Trophoblast cell (in vitro differentiated cells and primary cell): ENCODE data around the gene NOX5.
"Not testable (repeated sequence)": the region's sequence is repeated elsewhere in the genome, so short reads cannot be mapped to it uniquely, and the experiment has no call there.

Experiments used
- DNase-seq, 2 donors: peaks; one replicate each; pipeline ENCODE4 v3.0.0-alpha.2; 2016
- H2AFZ ChIP-seq: 2 replicates; pipeline ENCODE4 v1.6.1; 2013; ENCODE audit warnings: low read length, moderate library complexity, mild to moderate bottlenecking; ENCODE audit not compliant: insufficient read depth, poor library complexity
- H2AK5ac ChIP-seq: 2 replicates; pipeline ENCODE4 v1.6.1; 2013; ENCODE audit warnings: mild to moderate bottlenecking, low read length
- H2BK120ac ChIP-seq: 2 replicates; pipeline ENCODE4 v1.6.1; 2013; ENCODE audit warnings: low read length, mild to moderate bottlenecking, moderate library complexity; ENCODE audit not compliant: insufficient read depth, poor library complexity
- H2BK12ac ChIP-seq: 2 replicates; pipeline ENCODE4 v1.6.1; 2013; ENCODE audit warnings: mild to moderate bottlenecking, low read length, moderate library complexity
- H2BK5ac ChIP-seq: 2 replicates; pipeline ENCODE4 v1.6.1; 2013; ENCODE audit warnings: low read length, low read depth, moderate library complexity, mild to moderate bottlenecking; ENCODE audit not compliant: poor library complexity
- H3K14ac ChIP-seq: 2 replicates; pipeline ENCODE4 v1.6.1; 2013; ENCODE audit warnings: mild to moderate bottlenecking, low read length
- H3K18ac ChIP-seq: 2 replicates; pipeline ENCODE4 v1.6.1; 2013; ENCODE audit warnings: mild to moderate bottlenecking, low read length
- H3K23ac ChIP-seq: 2 replicates; pipeline ENCODE4 v1.6.1; 2013; ENCODE audit warnings: low read length
- H3K27ac ChIP-seq: 2 replicates; pipeline ENCODE4 v1.5.1; 2013; ENCODE audit warnings: low read depth, mild to moderate bottlenecking, inconsistent platforms, low read length, moderate library complexity
- H3K27me3 ChIP-seq: 2 replicates; pipeline ENCODE4 v1.6.1; 2013; ENCODE audit warnings: inconsistent platforms, mild to moderate bottlenecking, low read length, moderate library complexity; ENCODE audit not compliant: insufficient read depth
- H3K36me3 ChIP-seq, 2 experiments: 1 replicate in 1 of 2; 2 replicates in 1 of 2; pipeline ENCODE4 v1.6.1; 2013; ENCODE audit warnings: low read length in 2 of 2, mild to moderate bottlenecking in 2 of 2, moderate library complexity in 1 of 2; ENCODE audit not compliant: insufficient read depth in 2 of 2, control insufficient read depth in 1 of 2
- H3K4ac ChIP-seq: 2 replicates; pipeline ENCODE4 v1.6.1; 2013; ENCODE audit warnings: low read depth, mild to moderate bottlenecking, low read length, moderate library complexity
- H3K4me1 ChIP-seq, 2 experiments: 1 replicate in 1 of 2; 2 replicates in 1 of 2; pipeline ENCODE4 v1.6.1; 2013; ENCODE audit warnings: low read length in 2 of 2, mild to moderate bottlenecking in 2 of 2, moderate library complexity in 1 of 2; ENCODE audit not compliant: insufficient read depth in 2 of 2, control insufficient read depth in 1 of 2
- H3K4me2 ChIP-seq: 2 replicates; pipeline ENCODE4 v1.6.1; 2013; ENCODE audit warnings: inconsistent platforms, mild to moderate bottlenecking, low read length, moderate library complexity
- H3K4me3 ChIP-seq: 2 replicates; pipeline ENCODE4 v1.5.1; 2013; ENCODE audit warnings: mild to moderate bottlenecking, low read depth, low read length, inconsistent platforms
- H3K79me1 ChIP-seq: one replicate; pipeline ENCODE4 v1.6.1; 2013; ENCODE audit warnings: low read length
- H3K79me2 ChIP-seq: 2 replicates; pipeline ENCODE4 v1.6.1; 2013; ENCODE audit warnings: low read length, mild to moderate bottlenecking; ENCODE audit not compliant: control insufficient read depth, insufficient read depth, poor library complexity
- H3K9ac ChIP-seq: 2 replicates; pipeline ENCODE4 v1.6.1; 2013; ENCODE audit warnings: mild to moderate bottlenecking, low read length
- H3K9me3 ChIP-seq: 2 replicates; pipeline ENCODE4 v1.6.1; 2013; ENCODE audit warnings: low read depth, mild to moderate bottlenecking, control low read depth, inconsistent platforms, low read length; ENCODE audit not compliant: insufficient read depth
- H4K12ac ChIP-seq: 2 replicates; pipeline ENCODE4 v1.6.1; 2013; ENCODE audit warnings: low read depth, mild to moderate bottlenecking, low read length, moderate library complexity
- H4K8ac ChIP-seq: 2 replicates; pipeline ENCODE4 v1.6.1; 2013; ENCODE audit warnings: low read depth, mild to moderate bottlenecking, low read length, moderate library complexity
- H4K91ac ChIP-seq: one replicate; pipeline ENCODE4 v1.6.1; 2013; ENCODE audit warnings: low read depth, mild to moderate bottlenecking, low read length, moderate library complexity
- WGBS: extraction: QIAGEN DNeasy Blood & Tissue Kit; methylation state at CpG from one replicate; pipeline ENCODE4 v1.1.7; 2013; ENCODE audit warnings: missing lambda C conversion rate; ENCODE audit not compliant: insufficient read length, insufficient coverage; ENCODE audit errors: extremely low coverage; 5-methylcytosine and 5-hydroxymethylcytosine counted together

Gene NOX5

DNA sequence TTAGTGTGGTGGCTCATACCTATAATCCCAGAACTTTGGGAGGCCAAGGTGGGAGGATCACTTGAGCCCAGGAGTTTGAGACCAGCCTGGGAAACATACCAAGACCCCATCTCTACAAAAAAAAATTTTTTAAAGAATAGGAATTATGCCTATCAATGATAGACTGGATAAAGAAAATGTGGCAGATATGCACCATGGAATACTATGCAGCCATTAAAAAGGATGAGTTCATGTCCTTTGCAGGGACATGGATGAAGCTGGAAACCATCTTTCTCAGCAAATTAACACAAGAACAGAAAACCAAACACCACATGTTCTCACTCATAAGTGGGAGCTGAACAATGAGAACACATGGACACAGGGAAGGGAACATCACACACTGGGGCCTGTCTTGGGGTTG lies 54.8 kb downstream of the NOX5 start:
- H2BK12ac ChIP-seq, result not testable (repeated sequence)

GRCh38 chr15:69069996-69070395 lies 55.5 kb downstream of the NOX5 start:
- no CpG with 5 or more reads among the region's 7 CpGs for WGBS

More for the DNA sequence above, 54.8 kb downstream of the NOX5 start:
- H3K4me2 ChIP-seq, H4K91ac ChIP-seq, H3K9me3 ChIP-seq, H3K27ac ChIP-seq, H3K4ac ChIP-seq, H3K4me1 ChIP-seq, H3K79me2 ChIP-seq, DNase-seq, H4K8ac ChIP-seq, H3K36me3 ChIP-seq, H3K4me3 ChIP-seq, H2AFZ ChIP-seq, H2BK120ac ChIP-seq, H2BK5ac ChIP-seq, H2AK5ac ChIP-seq, H3K18ac ChIP-seq, H4K12ac ChIP-seq, H3K79me1 ChIP-seq, H3K9ac ChIP-seq, H3K23ac ChIP-seq, H3K27me3 ChIP-seq, H3K14ac ChIP-seq: not testable (repeated sequence)

GRCh38 chr15:69070396-69070795 lies 55.9 kb downstream of the NOX5 start:
- H3K79me1 ChIP-seq, result peaks cover 6% of the 10 kb centered on the region
- no peak overlapping the region for H3K27ac ChIP-seq
- no peak overlapping the region for H3K18ac ChIP-seq
- H3K14ac ChIP-seq, result no peak overlapping the region
- no peak overlapping the region for H2AK5ac ChIP-seq
- no peaks in the 10 kb centered on the region for H3K27me3 ChIP-seq
- H3K4me1 ChIP-seq, result peaks cover 0 to 4% of the 10 kb centered on the region in 2 experiments
- no peaks in the 10 kb centered on the region for H3K36me3 ChIP-seq
- no peak overlapping the region for H2BK5ac ChIP-seq
- H4K91ac ChIP-seq, result no peak overlapping the region
- H2BK120ac ChIP-seq, result no peak overlapping the region
- no peak for DNase-seq
- H2AFZ ChIP-seq, result no peak overlapping the region
- H3K4me3 ChIP-seq, result no peak overlapping the region
- H4K12ac ChIP-seq, result no peak overlapping the region
- H3K9ac ChIP-seq, result no peak overlapping the region
- no peak overlapping the region for H4K8ac ChIP-seq
- peaks cover 3% of the 10 kb centered on the region for H3K79me2 ChIP-seq
- H3K4me2 ChIP-seq, result no peak overlapping the region
- no peaks in the 10 kb centered on the region for H3K9me3 ChIP-seq
- H3K4ac ChIP-seq, result no peak overlapping the region
- no peak overlapping the region for H3K23ac ChIP-seq
- no CpG with 5 or more reads among the region's 1 CpG for WGBS
- no peak overlapping the region for H2BK12ac ChIP-seq

More at GRCh38 chr15:69069996-69070395, 55.5 kb downstream of the NOX5 start:
- Histone ChIP-seq H3K9ac (no peak overlapping the region), H2AK5ac (no peak overlapping the region), H3K4me3 (no peak overlapping the region), H2BK5ac (no peak overlapping the region), H3K14ac (no peak overlapping the region), H2BK12ac (no peak overlapping the region), H3K4ac (no peak overlapping the region), H3K79me1 (peaks cover 6% of the 10 kb centered on the region), H3K27me3 (no peaks in the 10 kb centered on the region), H3K36me3 (no peaks in the 10 kb centered on the region), H3K18ac (no peak overlapping the region), H4K12ac (no peak overlapping the region), H2BK120ac (no peak overlapping the region), H4K8ac (no peak overlapping the region), H3K9me3 (no peaks in the 10 kb centered on the region), H3K4me2 (no peak overlapping the region), H3K23ac (no peak overlapping the region), H4K91ac (no peak overlapping the region), H2AFZ (no peak overlapping the region), H3K79me2 (peaks cover 3% of the 10 kb centered on the region), H3K27ac (no peak overlapping the region), H3K4me1 (peaks cover 0 to 3% of the 10 kb centered on the region in 2 experiments)
- no peak for DNase-seq

DNA sequence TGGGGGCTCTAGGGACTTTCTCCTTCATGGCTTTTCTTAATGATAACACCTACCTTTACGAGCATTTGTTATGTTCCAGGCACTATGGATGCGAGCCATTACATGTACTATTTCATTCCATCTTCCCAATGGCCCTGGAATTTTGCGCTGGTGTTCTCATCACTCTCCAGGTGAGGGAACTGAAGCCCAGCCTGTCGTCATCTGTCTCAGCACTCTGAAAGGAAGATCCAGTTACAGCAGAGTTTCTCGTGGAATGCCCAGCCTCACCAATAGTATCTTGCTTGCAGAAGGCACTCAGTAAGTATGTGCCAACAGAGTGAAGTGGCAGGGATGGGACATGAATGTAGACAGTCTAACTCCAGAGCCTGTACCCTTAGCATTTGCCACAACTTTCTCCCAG lies 56.8 kb downstream of the NOX5 start:
- Histone ChIP-seq H3K4me1 (peaks cover 0 to 4% of the 10 kb centered on the region in 2 experiments), H3K79me1 (peaks cover 6% of the 10 kb centered on the region), H3K18ac (no peak overlapping the region), H3K23ac (no peak overlapping the region), H3K4me3 (no peak overlapping the region), H3K4ac (no peak overlapping the region), H2BK5ac (no peak overlapping the region), H3K36me3 (no peaks in the 10 kb centered on the region), H4K8ac (no peak overlapping the region), H4K91ac (no peak overlapping the region), H3K27me3 (no peaks in the 10 kb centered on the region), H2BK12ac (no peak overlapping the region), H3K9ac (no peak overlapping the region), H3K4me2 (no peak overlapping the region), H2AK5ac (no peak overlapping the region), H2AFZ (no peak overlapping the region), H4K12ac (no peak overlapping the region), H3K9me3 (no peaks in the 10 kb centered on the region), H3K27ac (no peak overlapping the region), H2BK120ac (no peak overlapping the region), H3K79me2 (peaks cover 3% of the 10 kb centered on the region), H3K14ac (no peak overlapping the region)
- WGBS, result no CpG with 5 or more reads among the region's 5 CpGs
- DNase-seq, result no peak
